Kidney glomerular epithelial cell (primary cell): ENCODE measurements around the gene RAB31.
A peak's percentile ranks its signal among the peaks of the same experiment; 100 is the strongest.
"Not testable (repeated sequence)": the region's sequence is repeated elsewhere in the genome, so short reads cannot be mapped to it uniquely, and the experiment has no call there.

Source experiments
- DNase-seq: peaks from one replicate; lab custom pipeline; 2025; lab: John Stamatoyannopoulos, UW

RAB31 gene

DNA sequence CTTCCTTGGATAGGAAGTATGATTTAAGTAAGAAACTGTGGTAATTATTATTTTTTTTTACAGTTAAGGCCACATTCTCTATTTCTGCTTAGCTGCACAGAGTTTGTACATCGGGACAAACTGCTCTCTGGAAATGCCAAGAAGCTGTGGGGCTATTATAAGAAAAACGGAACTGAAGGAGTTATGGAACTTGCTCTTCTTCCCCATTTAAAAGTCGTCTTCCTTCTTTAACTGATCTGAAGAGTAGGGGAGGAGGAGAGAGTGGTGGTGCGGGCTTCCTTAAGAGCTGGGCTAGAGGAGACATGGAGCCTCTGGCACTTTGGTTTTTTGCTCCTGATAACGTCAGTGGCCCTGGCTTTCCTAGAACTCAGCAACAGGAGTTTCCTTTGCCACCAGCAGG lies 54.4 kb downstream of the RAB31 start:
- no peak for DNase-seq

DNA sequence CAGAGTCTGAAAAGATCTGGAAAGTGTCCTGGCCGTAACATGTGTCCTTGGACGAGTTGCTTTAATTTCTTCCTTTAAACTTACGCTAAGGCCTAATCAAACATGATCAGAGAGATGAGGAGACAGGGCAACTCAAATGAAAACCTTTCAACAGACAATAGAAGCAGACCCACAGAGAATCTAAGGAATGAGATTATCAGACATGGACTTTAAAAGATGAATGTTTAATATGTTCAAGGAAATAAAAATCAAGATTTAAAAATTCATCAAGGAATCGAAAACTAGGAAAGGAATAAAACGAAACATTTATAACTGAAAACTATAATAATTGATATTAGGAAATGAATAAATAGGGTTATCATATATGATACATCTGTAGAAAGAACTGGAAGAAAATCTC lies 55.1 kb downstream of the RAB31 start:
- no peak for DNase-seq

DNA sequence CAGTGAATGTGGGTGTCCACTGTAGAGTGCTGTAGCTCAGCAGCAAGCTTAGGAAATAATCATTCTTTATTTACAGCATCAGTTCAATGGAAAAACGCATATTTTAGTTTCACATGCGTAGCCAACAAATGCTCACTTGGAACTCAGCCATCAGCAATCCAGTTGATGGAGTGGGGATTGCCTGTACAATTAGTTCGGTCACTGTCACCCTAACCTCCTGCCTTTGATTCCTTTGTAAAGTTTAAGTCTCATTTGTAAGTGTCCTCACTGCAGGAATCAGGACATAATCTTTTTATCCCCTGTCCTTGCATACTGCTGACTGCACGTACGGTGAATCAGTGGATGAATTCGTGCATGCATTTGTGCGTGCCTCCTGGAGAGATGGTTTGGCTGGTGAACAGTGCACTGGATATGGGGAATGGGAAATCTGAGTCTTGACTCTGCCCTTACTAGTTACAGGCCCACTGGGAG lies 55.9 kb downstream of the RAB31 start:
- DNase-seq, result no peak

DNA sequence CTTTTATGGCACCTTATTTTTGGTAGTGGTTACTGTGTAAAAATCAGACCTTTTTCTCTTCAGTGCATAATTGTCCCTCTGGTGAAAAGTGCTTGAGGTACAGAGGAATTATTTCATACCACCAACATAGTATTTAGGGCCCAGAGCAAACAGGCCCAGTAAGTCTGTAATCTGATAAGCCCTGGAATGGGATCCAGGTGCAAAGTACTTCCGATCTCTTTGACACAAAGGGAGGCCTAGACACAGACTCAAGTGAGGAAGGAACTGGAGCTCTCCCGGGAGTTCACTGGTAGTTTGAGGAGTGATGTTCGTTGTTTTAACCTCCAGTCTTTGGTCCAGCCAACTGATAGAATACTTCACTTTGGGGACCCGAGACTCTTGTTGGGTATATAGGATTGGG lies 57.4 kb downstream of the RAB31 start:
- DNase-seq, result no peak

DNA sequence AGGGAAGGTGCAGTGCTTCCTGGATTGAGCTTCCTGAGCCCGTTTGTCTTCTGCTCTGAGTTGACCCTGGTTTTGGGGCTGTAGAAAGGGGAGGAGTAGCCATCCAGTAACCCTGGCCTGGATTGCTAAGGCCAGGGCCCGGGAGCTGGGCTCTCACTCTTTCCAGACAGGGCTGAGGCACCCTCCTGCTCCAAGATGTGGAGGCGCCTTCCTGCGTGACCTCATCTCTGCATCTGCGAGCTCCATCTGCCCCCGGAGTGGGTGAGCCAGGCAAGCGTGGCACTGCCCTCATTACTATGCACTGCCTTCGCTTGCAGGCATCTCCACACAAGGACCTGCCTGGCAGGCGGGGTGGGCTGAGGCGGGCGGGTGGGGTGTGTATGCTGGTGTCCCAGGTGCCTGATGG lies 58.0 kb downstream of the RAB31 start:
- no peak for DNase-seq

DNA sequence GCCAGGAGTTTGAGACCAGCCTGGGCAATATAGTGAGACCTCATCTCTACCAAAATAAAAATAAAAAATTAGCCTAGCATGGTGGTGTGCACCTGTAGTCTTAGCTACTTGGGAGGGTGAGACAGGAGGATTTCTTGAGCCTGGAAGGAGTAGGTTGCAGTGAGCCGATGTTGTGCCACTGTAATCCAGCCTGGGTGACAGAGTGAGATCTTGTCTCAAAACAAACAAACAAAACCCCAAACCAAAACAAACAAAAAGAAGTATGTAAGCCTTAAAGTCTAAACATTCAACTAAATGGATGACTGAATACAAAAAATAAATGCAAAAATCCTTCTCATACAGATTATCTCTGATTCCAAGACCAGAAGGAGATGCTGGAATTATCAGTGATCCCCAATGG lies 58.6 kb downstream of the RAB31 start:
- no peak for DNase-seq

DNA sequence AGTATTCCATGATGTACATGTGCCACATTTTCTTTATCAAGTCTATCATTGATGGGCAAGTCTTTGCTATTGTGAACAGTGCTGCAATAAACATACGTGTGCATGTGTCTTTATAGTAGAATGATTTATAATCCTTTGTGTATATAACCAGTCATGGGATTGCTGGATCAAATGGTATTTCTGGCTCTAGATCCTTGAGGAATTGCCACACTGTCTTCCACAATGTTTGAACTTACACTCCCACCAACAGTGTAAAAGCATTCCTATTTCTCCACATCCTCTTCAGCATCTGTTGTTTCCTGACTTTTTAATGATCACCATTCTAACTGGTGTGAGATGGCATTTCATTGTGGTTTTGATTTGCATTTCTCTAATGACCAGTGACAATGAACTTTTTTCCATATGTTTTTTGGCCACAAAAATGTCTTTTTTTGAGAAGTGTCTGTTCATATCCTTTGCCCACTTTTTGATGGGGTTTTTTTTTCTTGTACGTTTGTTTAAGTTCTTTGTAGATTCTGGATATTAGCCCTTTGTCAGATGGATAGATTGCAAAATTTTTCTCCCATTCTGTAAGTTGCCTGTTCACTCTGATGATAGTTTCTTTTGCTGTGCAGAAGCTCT lies 60.1 kb downstream of the RAB31 start:
- DNase-seq, result not testable (repeated sequence)

DNA sequence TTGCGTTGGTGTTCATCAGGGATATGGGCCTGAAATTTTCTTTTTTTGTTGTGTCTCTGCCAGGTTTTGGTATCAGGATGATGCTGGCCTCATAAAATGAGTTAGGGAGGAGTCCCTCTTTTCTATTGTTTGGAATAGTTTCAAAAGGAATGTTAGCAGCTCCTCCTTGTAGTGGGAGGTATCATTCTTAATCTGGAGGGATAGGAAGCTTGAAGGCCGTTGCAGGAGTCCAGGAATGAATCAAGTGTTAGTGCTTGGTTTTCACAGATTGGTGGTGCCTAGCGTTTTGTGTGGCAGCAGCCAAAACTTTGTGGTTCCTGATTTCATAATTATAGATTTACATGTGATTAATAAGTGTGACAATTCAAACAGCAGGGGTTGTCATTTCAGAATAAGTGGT lies 62.0 kb downstream of the RAB31 start:
- not testable (repeated sequence) for DNase-seq

DNA sequence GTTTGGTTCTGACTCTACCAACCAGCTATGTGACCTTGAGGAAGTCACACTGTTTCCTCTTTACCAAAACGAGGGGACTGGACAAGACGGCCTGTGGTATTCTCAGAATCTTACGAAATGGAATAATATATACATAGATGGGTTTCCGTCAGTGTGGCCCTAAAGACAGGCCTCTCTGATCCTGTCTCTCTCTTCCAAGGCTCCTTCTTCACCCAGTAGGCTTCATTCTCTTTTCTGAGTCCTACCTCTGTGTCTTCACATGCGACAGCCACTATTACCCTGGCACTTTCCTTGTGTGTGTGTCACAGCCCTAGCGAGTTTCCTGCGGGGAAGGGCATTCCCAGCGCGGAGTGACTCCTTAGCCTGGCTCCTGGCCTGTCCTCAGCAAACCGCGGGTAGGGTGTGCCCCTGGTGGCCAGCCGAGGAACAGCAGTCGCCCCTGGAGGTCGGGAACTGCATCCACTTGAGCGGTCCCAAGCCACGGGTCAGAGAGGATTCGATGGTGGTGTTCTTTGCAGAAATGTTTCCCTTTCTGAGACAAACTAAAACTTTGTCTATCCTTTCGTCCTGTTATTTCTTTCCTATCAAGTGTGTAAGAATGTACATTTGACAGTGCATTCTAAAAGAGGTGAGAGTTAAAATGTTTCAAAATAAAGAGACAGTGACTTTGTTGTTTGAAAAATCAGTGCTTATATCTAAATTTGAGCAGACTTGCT lies 63.3 kb downstream of the RAB31 start:
- peak; percentile 60 for DNase-seq

DNA sequence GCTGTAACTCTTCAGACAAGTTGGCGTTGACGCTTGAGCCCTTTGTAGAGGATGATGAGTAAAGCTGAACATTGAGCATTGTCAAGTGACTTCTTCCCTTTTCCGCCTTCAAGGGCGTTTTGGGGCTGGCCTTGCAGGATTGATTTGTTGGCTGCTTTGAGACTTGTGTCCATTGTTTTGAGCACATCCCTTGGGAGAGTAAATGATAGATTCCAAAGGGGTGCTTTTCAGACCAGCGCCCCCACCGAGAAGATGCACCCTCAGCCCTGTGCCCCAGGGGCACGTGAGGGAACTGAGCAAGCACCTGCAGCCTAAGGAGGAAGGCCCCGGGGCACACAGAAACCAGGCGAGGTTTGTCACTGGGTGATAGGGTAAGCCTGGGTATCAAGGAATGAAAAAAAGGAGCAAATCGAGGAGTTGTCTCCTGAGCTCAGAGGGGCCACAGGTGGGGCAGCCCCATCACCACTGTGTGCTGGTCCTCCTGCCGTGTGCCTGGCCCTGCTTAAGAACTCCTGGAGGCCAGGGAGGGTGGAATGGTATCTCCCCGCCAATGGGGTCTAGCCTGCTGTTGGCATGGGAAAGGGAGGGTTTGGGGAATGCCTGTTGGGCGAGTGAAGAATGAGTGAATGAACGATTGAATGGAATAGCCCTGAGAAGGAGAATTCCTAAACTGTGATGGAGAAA lies 64.0 kb downstream of the RAB31 start:
- DNase-seq, result no peak

DNA sequence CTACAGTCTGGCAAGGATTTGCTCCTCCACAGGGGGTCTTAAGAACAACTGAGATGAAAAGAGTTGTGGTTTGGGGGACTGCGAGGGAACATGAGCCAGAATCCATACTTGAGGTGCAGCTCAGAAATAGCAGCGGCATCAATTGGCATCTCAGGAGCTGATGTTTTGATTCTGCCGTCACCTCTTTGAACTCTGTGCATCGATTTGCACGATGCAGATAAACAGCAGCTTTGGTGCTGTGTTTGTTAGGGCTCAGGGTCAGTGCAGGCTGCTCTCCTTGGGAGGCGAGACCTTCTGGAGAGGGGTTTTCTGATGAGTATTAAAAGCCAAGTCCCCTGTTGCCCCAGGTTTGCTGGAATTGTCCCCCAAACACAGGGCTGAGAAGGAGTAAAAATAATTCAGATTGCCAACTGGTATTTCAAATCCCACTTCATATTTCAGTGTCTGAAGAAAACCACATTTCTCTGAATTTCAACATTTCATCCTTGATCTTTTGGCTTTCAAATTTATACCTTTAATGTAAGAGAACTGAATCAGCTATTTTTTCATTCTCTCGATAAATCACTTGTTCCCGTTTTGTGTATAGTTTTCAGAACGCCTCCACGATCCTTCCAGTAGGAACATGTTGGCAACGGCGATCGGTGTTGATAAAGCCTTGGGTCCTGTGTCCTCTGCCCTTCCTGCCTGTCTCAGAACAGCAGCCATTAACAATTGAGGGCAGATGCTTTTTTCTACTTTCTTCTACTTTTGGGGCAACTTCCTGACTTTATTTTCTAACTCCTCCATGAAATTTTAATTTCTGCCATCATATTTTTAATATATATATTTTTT lies 65.0 kb downstream of the RAB31 start:
- no peak for DNase-seq

DNA sequence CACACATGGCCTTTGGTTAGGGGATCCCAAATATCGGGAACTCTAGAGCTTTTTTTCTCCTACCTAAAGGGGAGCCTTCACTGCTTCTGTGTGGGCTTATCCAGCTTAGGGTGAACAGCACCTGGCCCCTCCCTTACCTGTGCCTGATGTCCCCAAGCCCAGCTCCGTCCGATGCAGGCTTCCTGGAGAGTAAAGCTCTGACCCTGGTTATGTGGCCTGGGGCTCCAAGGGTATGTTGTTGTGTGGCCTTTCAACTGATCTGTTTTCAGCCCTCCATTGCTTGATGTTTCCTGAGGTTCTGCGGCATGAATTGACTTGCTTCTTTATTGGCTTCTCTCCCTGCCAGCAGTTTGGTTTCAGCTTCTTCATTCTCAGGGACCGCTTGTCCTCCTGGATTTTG lies 66.0 kb downstream of the RAB31 start:
- no peak for DNase-seq

DNA sequence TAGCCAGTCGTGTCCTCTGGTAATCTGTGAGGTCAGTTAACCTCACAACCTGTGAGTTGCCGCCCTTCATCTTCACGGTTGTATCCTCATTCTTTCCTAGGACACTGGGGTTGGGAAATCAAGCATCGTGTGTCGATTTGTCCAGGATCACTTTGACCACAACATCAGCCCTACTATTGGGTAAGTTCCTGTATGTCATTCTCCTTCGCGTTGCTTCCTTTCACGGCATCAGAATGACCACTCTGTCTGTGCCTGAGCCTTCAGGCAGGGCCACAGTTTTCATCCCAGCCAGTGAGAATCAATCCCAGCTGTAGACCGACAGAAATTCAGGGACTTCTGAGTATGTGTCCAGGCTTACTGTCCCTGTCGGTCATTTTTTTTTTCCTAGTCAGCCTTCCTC lies 67.1 kb downstream of the RAB31 start:
- DNase-seq, result no peak

DNA sequence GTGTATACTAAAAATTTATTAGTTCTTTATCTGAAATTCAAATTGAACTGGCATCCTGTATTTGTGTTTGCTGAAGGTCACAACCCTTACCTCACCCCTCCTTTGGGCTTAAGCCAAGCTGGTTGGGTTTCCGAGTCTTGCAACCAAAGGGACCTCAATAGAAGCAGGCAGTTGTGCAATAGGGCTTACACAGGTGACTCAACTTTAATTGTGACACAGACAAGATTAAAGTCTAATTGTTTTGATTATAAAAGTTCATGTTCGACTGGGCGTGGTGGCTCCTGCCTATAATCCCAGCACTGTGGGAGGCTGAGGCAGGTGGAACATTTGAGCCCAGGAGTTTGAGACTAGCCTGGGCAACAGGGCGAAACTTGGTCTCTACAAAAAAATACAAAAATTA lies 71.5 kb downstream of the RAB31 start:
- DNase-seq, result no peak

DNA sequence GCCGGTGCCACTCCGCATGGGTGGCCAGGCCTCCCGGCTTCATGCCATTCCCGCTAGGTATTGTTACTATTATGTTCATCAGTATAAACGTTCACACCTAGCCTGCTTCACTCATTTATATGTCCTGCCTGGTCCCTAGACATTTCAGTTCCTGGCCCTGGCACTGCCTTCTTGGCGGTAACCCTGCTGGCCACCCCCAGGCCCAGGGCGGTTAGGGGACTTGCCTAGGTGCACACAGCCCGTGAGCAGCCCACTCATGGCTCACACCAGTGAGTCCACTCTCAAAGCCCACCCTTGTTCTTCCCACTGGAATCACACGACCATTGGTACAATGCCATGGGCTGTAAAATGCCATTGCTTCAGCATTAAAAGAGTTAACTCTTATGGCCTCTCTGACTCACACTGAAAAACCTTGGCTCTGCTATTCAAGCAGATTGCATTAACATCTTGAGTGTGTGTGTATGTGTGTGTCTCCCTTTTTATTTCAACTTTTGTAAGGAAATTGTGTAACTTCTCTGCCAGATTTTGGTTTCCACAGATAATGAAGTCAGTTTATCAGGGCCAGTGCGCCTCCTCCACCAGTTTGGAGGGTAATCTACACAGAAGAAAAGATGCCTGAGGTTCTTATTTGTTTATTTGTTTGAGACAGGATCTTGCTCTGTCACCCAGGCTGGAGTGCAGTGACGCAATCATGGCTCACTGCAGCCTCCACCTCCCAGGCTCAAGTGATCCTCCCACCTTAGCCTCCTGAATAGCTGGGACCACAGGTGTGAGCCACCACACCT lies 74.2 kb downstream of the RAB31 start:
- peak; percentile 47 for DNase-seq

DNA sequence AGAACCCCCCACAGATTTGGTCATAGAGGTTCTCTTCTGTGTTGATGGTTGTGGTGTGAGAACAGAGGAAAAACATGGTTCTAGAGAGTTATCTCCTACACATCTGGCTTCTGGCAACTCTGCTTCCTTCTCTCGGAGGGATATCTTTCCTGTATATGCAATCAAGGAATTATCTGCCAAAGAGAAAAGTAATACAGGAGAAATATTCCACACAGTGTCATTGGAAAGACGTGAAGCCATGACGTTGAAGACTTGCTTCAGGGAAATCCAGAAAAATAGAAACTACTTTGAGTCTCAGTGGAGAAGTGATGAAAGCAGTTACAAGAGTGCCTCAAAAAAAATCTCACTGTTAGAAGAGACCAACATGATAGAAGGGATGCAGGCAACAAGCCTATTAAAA lies 78.5 kb downstream of the RAB31 start:
- no peak for DNase-seq

DNA sequence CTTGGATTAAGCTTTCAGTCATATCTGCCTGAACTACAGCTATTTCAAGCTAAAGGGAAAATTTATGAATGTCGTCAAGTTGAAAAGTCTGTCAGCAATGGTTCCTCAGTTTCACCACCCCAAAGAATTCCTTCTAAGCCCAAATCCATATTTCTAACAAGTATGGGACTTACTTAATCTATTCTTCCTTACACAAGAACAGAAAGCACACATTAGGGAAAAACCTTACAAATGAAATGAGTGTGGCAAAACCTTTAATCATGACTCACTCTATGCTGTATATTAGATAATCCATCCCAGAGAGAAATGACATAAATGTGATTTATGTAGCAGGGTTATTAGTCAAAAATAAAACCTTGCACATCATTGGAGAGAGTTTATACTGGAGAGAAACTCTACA lies 78.9 kb downstream of the RAB31 start:
- no peak for DNase-seq

DNA sequence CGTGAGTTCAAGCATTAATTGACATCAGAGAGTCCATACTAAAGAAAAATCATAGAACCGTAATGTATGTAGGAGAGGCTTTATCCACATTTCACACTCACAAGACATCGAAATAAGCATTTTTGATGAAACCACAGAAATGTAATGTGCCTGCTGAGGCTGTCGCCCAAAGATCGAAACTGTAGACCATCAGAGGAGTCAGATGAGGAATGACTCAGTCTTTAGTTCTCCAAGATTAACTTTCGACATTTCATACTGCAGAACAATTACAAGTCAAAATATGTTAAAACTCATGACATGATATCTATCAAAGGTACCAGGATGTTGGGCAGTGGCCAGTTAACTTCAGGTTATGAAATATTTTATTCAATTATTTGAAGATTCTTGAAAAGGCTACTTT lies 79.6 kb downstream of the RAB31 start:
- no peak for DNase-seq

DNA sequence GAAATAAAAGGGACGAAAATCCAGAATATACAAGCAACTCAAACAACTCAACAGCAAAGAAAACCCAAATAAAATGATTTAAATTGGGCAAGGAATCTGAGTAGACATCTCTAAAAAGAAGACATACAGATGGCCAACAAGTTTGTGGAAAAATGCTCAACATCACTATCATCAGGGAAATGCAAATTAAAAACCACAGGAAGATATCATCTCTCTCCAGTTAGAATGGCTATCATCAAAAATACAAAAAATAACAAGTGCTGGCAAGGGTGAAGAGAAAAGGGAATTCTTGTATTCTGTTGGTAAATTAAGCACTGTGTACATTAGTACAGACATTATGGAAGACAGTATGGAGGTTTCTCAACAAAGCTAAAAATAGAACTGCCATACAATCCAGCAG lies 80.0 kb downstream of the RAB31 start:
- DNase-seq, result no peak

DNA sequence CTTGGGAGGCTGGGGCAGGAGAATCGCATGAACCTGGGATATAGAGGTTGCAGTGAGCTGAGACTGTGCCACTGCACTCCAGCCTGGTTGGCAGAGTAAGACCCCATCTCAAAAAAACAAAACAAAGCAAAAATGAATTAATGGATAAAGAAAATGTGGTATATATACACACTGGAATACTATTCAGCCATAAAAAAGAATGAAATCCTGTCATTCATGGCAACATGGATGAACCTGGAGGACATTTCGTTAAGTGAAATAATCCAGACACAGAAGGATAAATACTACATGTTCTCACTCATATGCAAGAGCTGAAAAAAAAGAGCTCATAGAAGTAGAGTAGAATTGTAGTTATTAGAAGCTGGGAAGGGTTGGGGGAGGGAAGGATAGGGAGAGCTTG lies 80.8 kb downstream of the RAB31 start:
- DNase-seq, result no peak

DNA sequence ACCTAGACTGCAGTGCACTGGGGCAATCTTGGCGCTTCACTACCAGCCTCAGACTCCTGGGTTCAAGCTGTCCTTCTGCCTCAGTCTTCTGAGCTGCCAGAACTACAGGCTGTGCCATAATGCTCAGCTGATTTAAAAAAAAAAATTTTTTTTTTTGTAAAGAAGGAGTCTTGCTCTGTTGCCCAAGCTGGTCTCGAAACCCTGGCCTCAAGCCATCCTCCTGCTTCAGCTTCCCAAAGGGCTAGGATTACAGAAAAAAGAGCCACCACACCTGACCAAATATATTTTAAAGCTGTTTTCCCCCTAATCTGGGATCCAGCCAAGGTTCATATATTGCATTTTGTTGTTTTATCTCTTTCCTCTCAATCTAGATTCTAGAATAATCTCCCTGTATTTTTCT lies 82.2 kb downstream of the RAB31 start:
- DNase-seq, result no peak

DNA sequence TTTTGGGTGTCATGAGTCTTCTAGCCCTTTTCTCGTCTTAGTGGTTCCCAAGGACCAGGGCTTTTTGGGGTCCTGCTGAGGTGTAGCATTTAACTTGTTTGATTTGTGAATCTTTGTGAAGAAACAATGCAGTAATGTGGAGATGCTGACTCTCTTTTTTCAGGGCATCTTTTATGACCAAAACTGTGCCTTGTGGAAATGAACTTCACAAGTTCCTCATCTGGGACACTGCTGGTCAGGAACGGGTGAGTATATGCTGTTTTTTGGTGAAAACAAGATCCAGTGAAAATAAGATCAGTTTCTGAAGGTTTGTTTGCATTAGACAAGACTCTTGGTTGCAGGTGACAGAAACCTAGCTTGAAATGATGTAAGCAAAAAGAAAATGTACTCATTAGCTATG lies 83.9 kb downstream of the RAB31 start:
- DNase-seq, result no peak
